ENCODE measurements around the gene ID4. TPM values are rescaled to one million over a fixed set of nuclear protein-coding genes. Genes with fewer than 3 reads are reported as not detected.

ID4 gene
- total RNA-seq, 1 donor from 2014 or later: 139 TPM

- TF ChIP-seq CTCF (IDR thresholded peaks at IDR 0.05): no peak
- Mint-ChIP-seq H3K27ac (ENCODE audit: unreplicated experiment) (no peak overlapping the region), H3K4me3 (ENCODE audit: unreplicated experiment) (no peak overlapping the region), H3K9me3 (ENCODE audit: low read depth) (no peaks in the 10 kb centered on the region), H3K36me3 (ENCODE audit: low read depth) (no peaks in the 10 kb centered on the region), H3K27me3 (ENCODE audit: low read depth) (no peaks in the 10 kb centered on the region), H3K4me1 (ENCODE audit: low read depth) (peaks cover 6% of the 10 kb centered on the region)
- DNase-seq (ENCODE audit: low spot score): no peak
Observed at GRCh38 chr6:19876672-19877071, 39.5 kb downstream of the ID4 start.

DNA sequence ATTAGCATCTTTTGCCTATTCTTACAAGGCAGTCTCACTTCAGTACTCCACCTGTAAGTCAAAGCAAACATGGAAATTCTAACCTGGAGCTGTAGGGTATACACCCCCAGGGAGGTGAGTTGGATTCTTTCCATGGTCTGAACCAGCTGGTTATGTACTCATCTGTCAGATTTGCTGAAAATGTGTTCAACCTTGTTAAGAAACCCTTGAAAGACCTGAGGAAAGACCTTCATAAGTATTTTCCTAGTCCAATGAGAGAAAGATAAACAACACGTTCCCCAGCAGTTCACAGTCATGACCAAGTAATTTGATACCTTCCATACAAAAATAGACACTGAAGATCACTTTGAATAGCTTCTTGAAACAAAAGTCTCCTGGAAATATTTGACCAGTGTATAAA is 42.5 kb downstream of the ID4 start:
- H3K27ac Mint-ChIP-seq (ENCODE audit: unreplicated experiment): no peak overlapping the region
- no peaks in the 10 kb centered on the region for H3K9me3 Mint-ChIP-seq (ENCODE audit: low read depth)
- no peak for TF ChIP-seq CTCF (IDR thresholded peaks at IDR 0.05)
- no peak overlapping the region for H3K4me3 Mint-ChIP-seq (ENCODE audit: unreplicated experiment)
- no peak for DNase-seq (ENCODE audit: low spot score)
- no peaks in the 10 kb centered on the region for H3K27me3 Mint-ChIP-seq (ENCODE audit: low read depth)
- no peaks in the 10 kb centered on the region for H3K36me3 Mint-ChIP-seq (ENCODE audit: low read depth)
- peaks cover 6% of the 10 kb centered on the region for H3K4me1 Mint-ChIP-seq (ENCODE audit: low read depth)

DNA sequence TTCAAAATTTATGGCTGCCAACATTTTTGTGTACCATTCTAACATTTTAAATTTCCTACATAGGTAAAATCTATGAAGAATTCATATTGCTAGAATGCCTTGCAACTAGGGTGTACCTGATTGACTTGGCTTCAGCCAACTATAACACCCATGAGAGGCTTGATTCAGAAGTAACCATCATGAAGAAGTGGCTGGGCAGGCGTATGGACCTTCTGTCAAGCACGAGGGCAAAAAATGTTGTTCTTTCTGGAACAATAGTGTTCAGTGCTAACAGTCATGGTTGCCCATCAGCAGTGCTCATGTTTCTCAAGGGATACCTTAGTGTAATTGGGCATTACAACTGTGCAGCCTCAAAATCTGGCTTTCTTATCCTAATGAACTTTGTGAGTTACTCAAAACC is 42.9 kb downstream of the ID4 start:
- Mint-ChIP-seq H3K9me3 (ENCODE audit: low read depth) (no peaks in the 10 kb centered on the region), H3K27ac (ENCODE audit: unreplicated experiment) (no peak overlapping the region), H3K36me3 (ENCODE audit: low read depth) (no peaks in the 10 kb centered on the region), H3K27me3 (ENCODE audit: low read depth) (no peaks in the 10 kb centered on the region), H3K4me1 (ENCODE audit: low read depth) (peaks cover 6% of the 10 kb centered on the region), H3K4me3 (ENCODE audit: unreplicated experiment) (no peak overlapping the region)
- no peak for DNase-seq (ENCODE audit: low spot score)
- TF ChIP-seq CTCF (IDR thresholded peaks at IDR 0.05): no peak

DNA sequence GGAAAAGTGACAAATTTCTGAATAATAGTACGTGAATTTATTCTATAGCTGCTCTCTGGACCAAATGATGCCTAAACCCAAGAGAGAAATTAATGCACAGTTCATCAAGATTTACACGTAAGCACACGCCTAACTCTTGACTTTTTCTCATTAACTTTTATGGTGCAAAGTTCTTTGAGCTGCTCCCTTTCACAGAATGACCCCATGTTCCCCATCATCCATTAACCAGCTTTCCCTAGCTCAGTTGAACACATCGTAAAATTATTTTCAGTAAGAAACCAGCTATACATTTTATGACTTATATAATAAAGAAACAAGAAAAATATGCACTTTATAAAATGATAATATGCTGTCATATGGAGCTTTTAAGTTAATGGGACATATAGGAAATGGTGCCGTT is 54.3 kb downstream of the ID4 start:
- Mint-ChIP-seq H3K9me3 (ENCODE audit: low read depth) (peaks cover 3% of the 10 kb centered on the region), H3K36me3 (ENCODE audit: low read depth) (no peaks in the 10 kb centered on the region), H3K4me3 (ENCODE audit: unreplicated experiment) (no peak overlapping the region), H3K27ac (ENCODE audit: unreplicated experiment) (no peak overlapping the region), H3K4me1 (ENCODE audit: low read depth) (no peaks in the 10 kb centered on the region), H3K27me3 (ENCODE audit: low read depth) (no peaks in the 10 kb centered on the region)
- DNase-seq (ENCODE audit: low spot score): no peak
- TF ChIP-seq CTCF (IDR thresholded peaks at IDR 0.05): no peak
